GM19324 (cell line): ENCODE measurements around the gene CCNY.
"Not testable (repeated sequence)": the region's sequence is repeated elsewhere in the genome, so short reads cannot be mapped to it uniquely, and the experiment has no call there.

Experiments
- ATAC-seq: cut with Tn5 transposase; IDR thresholded peaks from one replicate; pipeline ENCODE4 v1.9.1; 2021; ENCODE audit warnings: mild to moderate bottlenecking, moderate library complexity; ENCODE audit not compliant: unreplicated experiment, low FRiP score

The CCNY gene

DNA sequence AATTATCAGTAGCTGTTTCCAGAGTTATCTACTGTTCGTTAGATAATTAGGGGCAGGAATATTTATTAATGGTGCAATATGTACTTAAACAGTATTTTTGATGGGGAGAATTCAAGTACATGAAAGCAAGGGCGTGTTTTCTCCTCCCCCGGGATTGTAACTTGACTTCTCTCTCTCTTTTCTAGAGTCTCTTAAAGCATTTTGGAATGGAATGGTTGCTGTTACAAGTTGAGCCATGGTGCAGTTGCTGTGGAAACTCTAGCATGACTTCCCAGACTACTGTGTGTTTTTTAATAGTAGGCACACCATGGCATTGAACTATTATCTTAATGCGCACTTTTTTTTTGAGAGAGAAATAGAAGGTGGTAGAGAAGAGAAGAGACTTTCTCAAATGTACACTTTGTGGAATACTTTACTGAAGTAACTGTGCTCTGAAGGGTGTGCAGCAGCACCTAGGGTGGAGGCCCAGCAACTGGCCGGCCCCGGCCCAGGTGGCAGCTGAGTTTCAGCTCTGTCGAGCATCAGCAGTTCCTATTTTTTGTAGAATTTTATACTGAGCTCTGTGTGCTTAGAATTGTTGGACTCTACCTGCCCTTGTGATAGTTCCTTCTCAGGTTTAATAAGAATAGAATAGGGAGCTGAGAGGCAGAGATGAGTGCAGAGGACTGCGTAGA lies 64.4 kb downstream of the CCNY start:
- no peak for ATAC-seq

DNA sequence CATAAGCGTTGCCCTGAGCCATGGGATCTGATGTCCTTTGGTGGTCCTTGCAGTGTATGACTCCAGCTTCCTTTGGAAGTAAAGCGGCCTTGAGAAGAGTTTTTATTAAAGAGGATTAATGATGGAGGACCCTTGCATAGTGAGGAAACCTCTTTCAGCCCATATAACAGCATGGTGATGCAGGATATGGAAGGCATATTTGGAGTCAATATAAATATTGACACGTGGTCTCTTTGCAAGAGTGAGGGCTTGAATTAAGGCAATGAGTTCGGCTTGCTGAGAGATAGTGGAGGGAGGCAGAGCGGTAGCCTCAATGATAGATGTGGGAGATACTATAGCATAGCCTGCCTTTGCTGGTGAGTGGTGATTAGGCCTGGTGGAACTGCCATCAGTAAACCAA lies 67.2 kb downstream of the CCNY start:
- not testable (repeated sequence) for ATAC-seq

DNA sequence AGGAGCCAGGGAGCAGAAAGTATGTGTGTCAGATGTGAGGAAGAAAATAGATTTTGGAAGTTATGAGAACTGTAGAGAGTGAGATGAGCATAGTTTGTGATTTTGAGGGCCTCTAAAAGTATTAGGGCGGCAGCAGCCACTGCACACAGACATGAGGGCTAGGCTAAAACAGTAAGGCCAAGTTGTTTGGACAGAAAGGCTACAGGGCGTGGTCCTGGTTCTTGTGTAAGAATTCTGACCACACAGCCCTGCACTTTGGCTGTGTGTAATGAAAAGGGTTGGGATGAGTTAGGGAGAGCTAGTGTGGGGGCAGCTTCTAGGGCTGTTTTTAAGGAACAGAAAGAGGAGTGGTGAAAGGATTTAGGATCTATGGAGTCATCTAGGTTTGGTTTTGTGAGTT lies 67.8 kb downstream of the CCNY start:
- ATAC-seq, result not testable (repeated sequence)

DNA sequence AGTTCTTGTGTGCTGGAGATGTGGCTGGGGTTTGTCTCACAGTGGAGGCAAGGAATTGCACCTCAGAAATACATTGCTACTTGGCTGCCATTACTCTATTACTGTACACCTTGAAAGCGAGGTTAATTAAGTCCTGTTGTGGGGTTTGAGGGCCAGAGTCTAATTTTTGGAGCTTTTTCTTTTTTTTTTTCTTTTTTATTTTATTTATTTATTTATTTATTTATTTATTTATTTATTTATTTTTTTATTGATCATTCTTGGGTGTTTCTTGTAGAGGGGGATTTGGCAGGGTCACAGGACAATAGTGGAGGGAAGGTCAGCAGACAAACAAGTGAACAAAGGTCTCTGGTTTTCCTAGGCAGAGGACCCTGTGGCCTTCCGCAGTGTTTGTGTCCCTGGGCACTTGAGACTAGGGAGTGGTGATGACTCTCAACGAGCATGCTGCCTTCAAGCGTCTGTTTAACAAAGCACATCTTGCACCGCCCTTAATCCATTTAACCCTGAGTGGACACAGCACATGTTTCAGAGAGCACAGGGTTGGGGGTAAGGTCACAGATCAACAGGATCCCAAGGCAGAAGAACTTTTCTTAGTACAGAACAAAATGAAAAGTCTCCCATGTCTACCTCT lies 69.8 kb downstream of the CCNY start:
- not testable (repeated sequence) for ATAC-seq

GRCh38 chr10:35407696-35408095 lies 71.4 kb downstream of the CCNY start:
- ATAC-seq, result not testable (repeated sequence)

- no peak for ATAC-seq
Measured at GRCh38 chr10:35409094-35409582, 72.8 kb downstream of the CCNY start.

DNA sequence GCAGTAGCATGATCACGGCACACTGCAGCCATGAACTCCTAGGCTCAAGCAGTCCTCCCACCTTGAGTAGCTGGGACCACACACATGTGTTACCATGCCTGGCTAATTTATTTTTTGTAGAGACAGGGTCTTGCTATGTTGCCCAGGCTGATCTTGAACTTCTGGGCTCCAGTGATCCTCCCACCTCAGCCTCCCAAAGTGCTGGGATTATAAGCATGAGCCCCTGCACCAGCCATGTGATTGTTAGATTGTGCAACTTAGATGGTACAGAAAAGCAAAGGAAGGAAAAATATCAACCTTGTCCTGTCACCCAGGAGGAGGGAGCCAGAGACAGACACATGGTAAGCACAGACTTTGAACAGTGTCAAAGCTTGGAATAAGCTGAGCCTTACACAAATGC lies 73.5 kb downstream of the CCNY start:
- ATAC-seq, result no peak

DNA sequence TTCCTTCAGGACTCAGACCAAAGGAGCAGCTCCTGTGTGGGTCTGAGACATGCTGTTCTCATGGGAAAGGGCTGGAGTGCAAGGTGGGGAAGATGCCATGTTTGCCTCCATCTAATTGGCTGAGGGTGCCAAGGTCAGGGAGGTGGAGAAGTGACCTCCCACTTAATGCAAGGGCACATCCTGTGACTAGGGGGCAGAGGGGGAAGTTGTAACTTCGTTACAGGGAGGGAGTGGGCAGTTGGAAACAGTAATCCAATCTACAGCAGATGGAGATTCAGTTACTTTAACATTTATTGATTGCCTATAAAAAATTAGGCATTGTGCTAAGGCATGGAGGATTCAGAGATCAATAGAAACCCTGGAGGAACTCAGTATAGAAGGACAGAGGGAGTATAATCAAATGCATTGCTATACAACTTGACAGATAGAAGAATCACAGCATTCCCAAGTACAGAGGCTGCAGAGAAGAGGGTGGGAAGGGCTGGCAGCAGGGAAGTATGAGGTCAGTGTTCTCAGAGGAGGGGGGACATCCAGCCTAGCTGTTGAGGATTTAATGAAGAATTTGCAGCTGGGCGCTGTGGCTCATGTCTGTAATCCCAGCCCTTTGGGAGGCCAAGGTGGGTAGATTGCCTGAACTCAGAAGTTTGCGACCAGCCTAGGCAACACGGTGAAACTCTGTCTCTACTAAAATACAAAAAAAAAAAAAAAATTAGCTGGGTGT lies 75.9 kb downstream of the CCNY start:
- no peak for ATAC-seq

DNA sequence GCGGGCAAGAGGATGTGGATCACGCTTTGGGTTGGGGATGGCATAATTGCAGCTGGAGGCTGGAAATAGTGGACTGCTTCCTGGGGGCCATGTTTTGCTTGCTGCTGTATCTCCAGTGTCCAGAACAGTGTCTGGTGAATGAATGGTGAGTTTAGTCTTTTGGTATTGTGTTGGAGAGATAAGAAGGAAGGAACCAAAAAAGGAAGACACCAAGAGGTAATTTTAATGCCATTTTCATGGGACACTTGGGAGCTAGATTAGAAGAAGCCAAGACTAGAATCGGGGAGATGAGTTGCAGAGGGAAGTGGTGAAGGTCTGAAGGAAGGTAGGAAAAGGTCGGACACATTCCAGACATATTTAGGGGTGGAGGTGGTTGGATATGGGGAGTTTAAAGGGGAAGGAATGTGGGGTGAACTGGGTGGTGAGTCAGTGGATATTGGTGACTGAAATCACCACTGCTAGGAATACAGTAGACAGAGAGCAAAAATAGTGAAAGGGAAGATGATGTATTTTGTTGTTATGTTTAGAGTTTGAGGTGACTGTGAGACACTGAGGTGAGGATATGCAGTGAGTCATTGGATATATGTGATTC lies 76.7 kb downstream of the CCNY start:
- no peak for ATAC-seq

DNA sequence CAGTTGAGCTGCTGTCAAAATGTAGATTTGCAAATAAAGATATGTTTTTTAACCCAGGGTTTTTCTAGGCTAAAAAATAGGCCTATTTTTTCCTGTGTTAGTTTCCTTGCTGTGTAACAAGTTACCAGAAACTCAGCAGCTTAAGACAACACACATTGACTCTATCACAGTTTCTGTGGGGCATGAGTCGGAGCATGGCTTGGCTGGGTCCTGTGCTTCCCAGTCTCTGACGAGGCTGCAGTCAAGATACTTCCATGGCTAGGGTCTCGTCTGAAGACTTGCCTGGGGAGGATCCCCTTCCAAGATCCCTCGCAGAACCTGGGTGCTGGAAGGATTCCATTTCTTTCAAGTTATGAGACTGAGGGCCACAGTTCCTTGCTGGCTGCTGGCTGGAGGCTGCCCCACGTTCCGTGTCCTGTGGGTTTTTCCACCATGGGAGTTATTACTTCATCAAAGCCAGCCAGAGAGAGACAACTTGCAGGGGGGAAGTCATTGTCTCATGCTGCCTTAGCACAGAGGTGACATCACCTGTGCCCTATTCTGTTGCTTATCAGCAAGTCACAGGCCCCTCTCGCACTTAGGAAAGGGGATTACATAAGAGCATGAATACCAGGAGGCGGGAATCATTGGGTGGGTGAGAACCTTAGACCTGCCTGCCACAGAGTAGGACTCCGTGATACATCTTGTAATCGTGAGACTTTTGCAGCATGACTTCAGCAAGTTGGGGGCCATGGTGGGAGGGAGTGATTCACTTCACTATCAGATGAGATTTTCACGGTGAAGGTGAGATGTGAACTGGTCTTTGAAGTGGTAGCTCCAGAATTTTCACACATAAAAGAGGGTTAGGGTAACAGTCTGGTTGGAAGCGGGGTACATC lies 77.9 kb downstream of the CCNY start:
- ATAC-seq, result no peak

GRCh38 chr10:35415505-35415904 lies 79.2 kb downstream of the CCNY start:
- no peak for ATAC-seq

GRCh38 chr10:35416619-35417312 lies 80.5 kb downstream of the CCNY start:
- no peak for ATAC-seq

GRCh38 chr10:35417313-35417625 lies 81.0 kb downstream of the CCNY start:
- no peak for ATAC-seq

GRCh38 chr10:35417795-35418194 lies 81.5 kb downstream of the CCNY start:
- no peak for ATAC-seq

- ATAC-seq, result not testable (repeated sequence)
Measured at GRCh38 chr10:35418580-35418979, 82.3 kb downstream of the CCNY start.

DNA sequence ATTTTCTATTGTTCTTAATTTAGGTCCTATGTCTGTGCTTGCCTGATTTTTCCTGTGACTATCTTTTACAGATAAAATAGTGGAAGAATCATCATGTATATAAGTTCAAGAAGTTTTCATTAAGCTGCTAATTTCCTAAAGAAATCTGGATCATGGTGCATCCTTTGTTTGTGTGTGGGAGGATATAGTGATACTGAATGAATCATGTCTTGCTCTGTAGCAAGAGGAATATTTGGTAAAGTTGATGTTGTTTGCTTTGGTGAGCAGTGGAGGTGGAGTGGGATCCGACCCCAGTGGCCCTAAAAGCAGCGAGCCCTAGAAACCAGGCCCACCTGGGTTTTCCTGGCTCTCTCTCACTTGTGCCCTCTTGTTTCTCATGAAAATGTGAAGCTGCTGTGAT lies 83.7 kb downstream of the CCNY start:
- ATAC-seq, result no peak

GRCh38 chr10:35420827-35421552 lies 84.7 kb downstream of the CCNY start:
- no peak for ATAC-seq

DNA sequence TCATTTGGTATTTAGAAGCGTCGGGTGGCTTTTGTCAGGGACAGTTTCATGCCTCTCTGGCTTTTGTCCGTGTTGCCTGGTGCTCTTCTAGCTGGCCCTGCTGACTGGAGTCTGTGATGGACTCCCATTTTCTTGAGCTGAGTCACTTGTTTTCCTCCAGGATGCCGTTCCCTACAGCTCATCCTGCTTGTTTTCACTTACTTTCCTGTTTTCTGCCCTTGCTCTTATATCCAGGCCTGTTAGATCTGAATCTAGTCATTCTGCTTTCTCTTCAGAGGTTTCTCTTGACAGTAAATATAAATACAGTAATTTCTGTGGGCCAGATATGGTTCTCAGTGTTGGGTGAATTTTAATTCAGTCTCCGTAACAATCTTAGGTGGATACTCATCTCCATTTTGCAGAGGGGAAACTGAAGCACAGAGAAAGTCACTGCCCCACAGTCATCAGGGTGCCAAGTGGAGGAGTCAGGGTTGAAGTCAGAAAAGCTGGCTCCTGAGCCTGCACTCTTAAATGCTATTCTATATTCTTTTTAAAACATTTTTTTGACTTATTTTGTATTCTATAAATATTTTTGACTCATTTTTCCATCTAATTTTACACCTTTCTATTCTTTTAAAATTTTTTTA lies 85.4 kb downstream of the CCNY start:
- no peak for ATAC-seq

- ATAC-seq, result no peak
Measured at GRCh38 chr10:35422228-35422627, 85.9 kb downstream of the CCNY start.
